HEK293T (cell line): ENCODE measurements around the gene CFD.
"Not testable (repeated sequence)": the region's sequence is repeated elsewhere in the genome, so short reads cannot be mapped to it uniquely, and the experiment has no call there.

Experiments
- CTCF ChIA-PET: fragments of 350-600 bp; formaldehyde crosslinking; extraction: SDS; loops from one replicate; lab custom pipeline; 2021; ENCODE audit warnings: antibody characterized with exemption, inconsistent platforms; lab: Yijun Ruan, JAX
- POLR2A ChIA-PET: fragments of 350-600 bp; formaldehyde crosslinking; extraction: SDS; loops from one replicate; lab custom pipeline; 2020; ENCODE audit warnings: antibody characterized with exemption, inconsistent platforms; lab: Yijun Ruan, JAX
- DNase-seq: peaks from one replicate; pipeline ENCODE4 v3.0.0; 2012; ENCODE audit warnings: mixed read lengths; ENCODE audit errors: extremely low spot score
- ARNT ChIP-seq: fragments of 450-650 bp; IDR thresholded peaks from 2 replicates; pipeline ENCODE4 v1.6.1; 2017; ENCODE audit warnings: mild to moderate bottlenecking
- BHLHE40 ChIP-seq: fragments of 450-650 bp; IDR thresholded peaks from 2 replicates; pipeline ENCODE4 v1.6.1; 2016; ENCODE audit warnings: mild to moderate bottlenecking, moderate library complexity, borderline replicate concordance
- CTBP1 ChIP-seq: fragments of 450-650 bp; IDR thresholded peaks from 2 replicates; pipeline ENCODE4 v1.6.1; 2016; ENCODE audit warnings: borderline replicate concordance
- ELF4 ChIP-seq: fragments of 450-650 bp; IDR thresholded peaks from 2 replicates; pipeline ENCODE4 v1.6.1; 2017; ENCODE audit warnings: antibody characterized with exemption
- FOXA1 ChIP-seq: fragments of 450-650 bp; IDR thresholded peaks from 2 replicates; pipeline ENCODE4 v1.6.1; 2016; ENCODE audit warnings: mild to moderate bottlenecking
- FOXK2 ChIP-seq: fragments of 450-650 bp; IDR thresholded peaks from 2 replicates; pipeline ENCODE4 v1.6.1; 2016; ENCODE audit warnings: mild to moderate bottlenecking
- FOXM1 ChIP-seq: fragments of 450-650 bp; IDR thresholded peaks from 2 replicates; pipeline ENCODE4 v1.6.1; 2017; ENCODE audit warnings: mild to moderate bottlenecking, borderline replicate concordance
- HDGF ChIP-seq: fragments of 450-650 bp; IDR thresholded peaks from 2 replicates; pipeline ENCODE4 v1.6.1; 2017; ENCODE audit warnings: antibody characterized with exemption, borderline replicate concordance
- L3MBTL2 ChIP-seq: fragments of 450-650 bp; conservative IDR thresholded peaks from 2 replicates; pipeline ENCODE4 v1.6.1; 2016; ENCODE audit warnings: mild to moderate bottlenecking
- LEF1 ChIP-seq: fragments of 450-650 bp; IDR thresholded peaks from 2 replicates; pipeline ENCODE4 v1.6.1; 2017; ENCODE audit warnings: mild to moderate bottlenecking, borderline replicate concordance
- NFRKB ChIP-seq: fragments of 450-650 bp; IDR thresholded peaks from 2 replicates; pipeline ENCODE4 v1.6.1; 2016; ENCODE audit warnings: mild to moderate bottlenecking, moderate library complexity
- SP1 ChIP-seq: fragments of 450-650 bp; IDR thresholded peaks from 2 replicates; pipeline ENCODE4 v1.6.1; 2017
- SUZ12 ChIP-seq: fragments of 450-650 bp; IDR thresholded peaks from 2 replicates; pipeline ENCODE4 v1.6.1; 2016; ENCODE audit warnings: mild to moderate bottlenecking
- TARDBP ChIP-seq: fragments of 450-650 bp; IDR thresholded peaks from 2 replicates; pipeline ENCODE4 v1.6.1; 2016
- ZNF384 ChIP-seq: fragments of 450-650 bp; IDR thresholded peaks from 2 replicates; pipeline ENCODE4 v1.6.1; 2016
- TF ChIP-seq, protein P1 (sequence below): fragments of 450-650 bp; IDR thresholded peaks from 2 replicates; pipeline ENCODE4 v1.6.1; 2016

CFD gene

DNA sequence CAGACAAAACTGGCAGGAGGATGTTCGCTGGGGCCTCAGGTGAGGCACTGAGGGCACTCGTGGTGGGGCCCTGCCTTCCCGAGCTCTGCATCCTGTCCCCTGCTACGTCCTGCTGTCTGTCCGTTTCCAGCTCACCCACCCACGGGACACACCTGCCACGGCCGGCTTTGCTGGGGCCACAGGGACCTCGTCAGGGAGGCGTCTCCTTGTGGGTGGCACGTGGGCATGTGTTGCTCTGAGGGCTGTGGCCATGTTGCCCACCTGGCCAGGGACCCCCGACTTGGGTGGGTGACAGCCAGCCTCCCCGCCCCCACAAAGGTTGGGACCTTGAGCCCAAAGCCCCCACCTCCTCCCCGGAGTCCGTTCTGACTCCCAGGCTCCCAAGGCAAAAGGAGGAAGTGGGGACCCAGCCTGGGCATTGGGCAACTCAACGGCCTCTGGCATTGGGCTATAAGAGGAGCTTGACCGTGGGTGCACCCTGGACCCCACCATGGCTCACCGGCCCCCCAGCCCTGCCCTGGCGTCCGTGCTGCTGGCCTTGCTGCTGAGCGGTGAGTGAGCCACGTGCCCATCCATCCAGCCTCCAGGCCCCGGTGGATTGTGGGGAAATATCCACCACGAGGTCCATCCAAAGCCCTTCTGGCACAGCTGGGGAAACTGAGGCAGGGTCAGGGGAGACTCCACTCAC is 18.8 kb upstream of the CFD start, which contains the start of gene PRTN3:
Gene PRTN3 (plus strand): TSS at position 481 of the 688 bp plus-strand sequence. CDS start 10 bp downstream, at position 491.
- CTCF ChIA-PET, result no interaction called here
- TF ChIP-seq FOXM1, result no peak
- no peak for TF ChIP-seq SUZ12
- POLR2A ChIA-PET, result no interaction called here
- no peak for DNase-seq

DNA sequence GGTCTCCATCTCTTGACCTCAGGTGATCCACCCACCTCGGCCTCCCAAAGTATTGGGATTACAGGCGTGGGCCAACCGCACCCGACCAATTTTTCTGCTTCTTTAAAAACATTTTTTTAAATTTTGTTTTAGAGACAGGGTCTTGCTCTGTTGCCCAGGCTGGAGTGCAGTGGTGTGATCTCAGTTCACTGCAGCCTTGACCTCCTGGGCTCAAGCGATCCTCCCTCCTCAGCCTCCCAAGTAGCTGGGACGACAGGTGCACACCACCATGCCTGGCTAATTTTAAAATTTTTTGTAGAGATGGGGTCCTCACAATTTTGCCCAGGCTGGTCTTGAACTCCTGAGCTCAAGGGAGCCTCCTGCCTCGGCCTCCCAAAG is 16.7 kb upstream of the CFD start:
- ChIA-PET POLR2A (interaction anchor here (0.7 kb wide), 1 partner anchor 54 kb away, joined by 3 read pairs; no protein-coding TSS in a partner anchor), CTCF (interaction anchor here (0.5 to 0.7 kb wide), 2 partner anchors 72 to 398 kb away, joined by 3 to 6 read pairs; no protein-coding TSS in a partner anchor)
- DNase-seq, result not testable (repeated sequence)

DNA sequence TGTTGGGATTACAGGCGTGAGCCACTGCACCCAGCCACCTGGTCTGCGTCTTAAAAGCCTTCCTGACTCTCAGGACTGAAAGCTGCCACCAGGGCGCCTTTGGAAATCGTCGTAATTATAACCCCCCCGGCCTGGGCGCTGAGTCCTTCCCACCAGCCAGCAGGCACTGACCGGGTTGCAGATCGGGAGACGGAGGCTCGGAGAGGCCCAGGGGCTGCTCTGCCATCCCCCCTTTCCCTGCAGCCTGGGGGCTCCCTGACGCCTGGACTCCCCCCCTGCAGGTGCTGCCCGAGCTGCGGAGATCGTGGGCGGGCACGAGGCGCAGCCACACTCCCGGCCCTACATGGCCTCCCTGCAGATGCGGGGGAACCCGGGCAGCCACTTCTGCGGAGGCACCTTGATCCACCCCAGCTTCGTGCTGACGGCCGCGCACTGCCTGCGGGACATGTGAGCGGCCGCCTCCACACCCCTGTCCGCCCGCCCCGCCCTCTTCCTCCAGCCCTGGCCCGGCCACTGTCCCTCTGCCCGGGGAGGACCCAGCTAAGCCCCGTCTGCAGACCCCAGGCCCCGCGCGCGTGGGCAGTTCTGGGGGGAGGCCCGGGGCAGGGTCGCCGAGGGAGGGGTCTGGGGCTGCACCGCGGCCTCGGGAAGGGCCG is 16.2 kb upstream of the CFD start:
- CTCF ChIA-PET, result interaction anchor here (0.5 kb wide), 1 partner anchor 72 kb away, joined by 3 read pairs; no protein-coding TSS in a partner anchor
- TF ChIP-seq L3MBTL2, result peak; percentile 84
- no peak for TF ChIP-seq BHLHE40
- DNase-seq, result no peak
- POLR2A ChIA-PET, result interaction anchor here (0.7 kb wide), 1 partner anchor 54 kb away, joined by 3 read pairs; no protein-coding TSS in a partner anchor

DNA sequence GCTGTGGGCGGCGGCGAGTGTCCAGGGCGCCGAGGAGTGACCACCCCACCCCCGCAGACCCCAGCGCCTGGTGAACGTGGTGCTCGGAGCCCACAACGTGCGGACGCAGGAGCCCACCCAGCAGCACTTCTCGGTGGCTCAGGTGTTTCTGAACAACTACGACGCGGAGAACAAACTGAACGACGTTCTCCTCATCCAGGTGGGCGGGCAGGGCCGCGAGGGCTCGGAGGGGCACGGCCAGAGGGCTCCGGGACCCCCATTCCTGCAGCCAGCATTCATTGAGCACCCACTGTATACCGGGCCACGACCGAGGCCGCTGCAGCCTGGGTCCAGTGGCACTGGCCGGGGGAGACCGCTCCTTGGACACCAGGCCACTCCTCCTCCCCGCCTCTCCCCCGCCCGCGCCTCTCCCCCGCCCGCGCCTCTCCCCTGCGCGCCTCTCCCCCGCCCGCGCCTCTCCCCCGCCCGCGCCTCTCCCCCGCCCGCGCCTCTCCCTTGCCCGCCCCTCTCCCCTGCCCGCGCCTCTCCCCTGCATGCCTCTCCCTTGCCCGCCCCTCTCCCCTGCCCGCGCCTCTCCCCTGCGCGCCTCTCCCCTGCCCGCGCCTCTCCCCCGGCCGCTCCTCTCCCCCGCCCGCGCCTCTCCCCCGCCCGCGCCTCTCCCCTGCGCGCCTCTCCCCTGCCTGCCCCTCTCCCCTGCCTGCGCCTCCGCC is 15.5 kb upstream of the CFD start:
- POLR2A ChIA-PET, result no interaction called here
- TF ChIP-seq SP1 (no peak), FOXK2 (no peak), FOXA1 (no peak), ZNF384 (no peak), TARDBP (no peak), FOXM1 (no peak), CTBP1 (no peak), HDGF (no peak), L3MBTL2 (no peak), NFRKB (no peak), SUZ12 (no peak), LEF1 (no peak), ARNT (no peak), ELF4 (no peak), BHLHE40 (no peak)
- TF ChIP-seq, protein P1, sequence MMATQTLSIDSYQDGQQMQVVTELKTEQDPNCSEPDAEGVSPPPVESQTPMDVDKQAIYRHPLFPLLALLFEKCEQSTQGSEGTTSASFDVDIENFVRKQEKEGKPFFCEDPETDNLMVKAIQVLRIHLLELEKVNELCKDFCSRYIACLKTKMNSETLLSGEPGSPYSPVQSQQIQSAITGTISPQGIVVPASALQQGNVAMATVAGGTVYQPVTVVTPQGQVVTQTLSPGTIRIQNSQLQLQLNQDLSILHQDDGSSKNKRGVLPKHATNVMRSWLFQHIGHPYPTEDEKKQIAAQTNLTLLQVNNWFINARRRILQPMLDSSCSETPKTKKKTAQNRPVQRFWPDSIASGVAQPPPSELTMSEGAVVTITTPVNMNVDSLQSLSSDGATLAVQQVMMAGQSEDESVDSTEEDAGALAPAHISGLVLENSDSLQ, result no peak
- no peak for DNase-seq
- CTCF ChIA-PET, result no interaction called here

DNA sequence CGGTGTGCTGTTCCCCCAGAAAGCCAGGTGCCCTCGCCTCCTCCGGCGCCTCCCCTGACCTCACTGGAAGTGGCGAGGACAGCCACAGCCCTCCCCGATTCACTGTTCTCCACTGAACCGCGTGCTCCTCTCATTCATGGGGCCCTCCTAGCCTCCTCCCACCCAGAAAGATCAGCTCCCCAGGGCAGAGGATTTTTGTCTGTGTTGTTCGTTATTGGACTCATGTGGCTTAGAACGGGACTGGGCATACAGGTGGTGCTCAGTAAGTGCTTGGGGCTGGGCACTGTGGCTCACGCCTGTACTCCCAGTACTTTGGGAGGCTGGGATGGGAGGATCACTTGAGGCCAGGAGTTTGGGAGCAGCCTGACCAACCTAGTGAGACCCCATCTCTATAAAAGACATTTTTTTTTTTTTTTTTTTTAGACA is 14.9 kb upstream of the CFD start:
- CTCF ChIA-PET, result no interaction called here
- POLR2A ChIA-PET, result no interaction called here

DNA sequence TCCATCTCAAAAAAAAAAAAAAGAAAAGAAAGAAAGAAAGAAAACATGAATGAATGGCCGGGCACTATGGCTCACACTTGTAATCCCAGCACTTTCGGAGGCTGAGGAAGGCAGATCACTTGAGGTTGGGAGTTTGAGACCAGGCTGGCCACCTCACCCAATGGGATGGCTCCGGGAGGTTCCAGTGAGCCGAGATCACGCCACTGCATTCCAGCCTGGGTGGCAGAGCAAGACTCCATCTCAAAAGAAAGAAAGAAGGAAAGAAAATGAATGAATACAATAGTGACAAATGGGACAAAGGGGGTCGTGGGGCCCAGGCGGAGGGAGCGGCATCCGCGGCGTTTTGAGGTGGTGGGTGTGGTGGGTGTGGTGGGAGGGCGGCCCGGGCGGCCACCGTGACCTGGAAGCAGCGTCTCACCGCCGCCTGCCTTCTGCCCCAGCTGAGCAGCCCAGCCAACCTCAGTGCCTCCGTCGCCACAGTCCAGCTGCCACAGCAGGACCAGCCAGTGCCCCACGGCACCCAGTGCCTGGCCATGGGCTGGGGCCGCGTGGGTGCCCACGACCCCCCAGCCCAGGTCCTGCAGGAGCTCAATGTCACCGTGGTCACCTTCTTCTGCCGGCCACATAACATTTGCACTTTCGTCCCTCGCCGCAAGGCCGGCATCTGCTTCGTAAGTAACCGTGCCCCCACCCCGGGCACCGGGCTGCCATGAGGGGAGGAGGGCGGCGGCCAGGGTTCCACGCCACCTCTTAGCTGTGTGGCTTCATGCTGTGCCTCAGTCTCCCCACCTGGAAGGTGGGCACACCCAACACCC is 13.6 kb upstream of the CFD start:
- DNase-seq, result no peak
- CTCF ChIA-PET, result no interaction called here
- TF ChIP-seq HDGF, result no peak
- TF ChIP-seq ELF4, result no peak
- TF ChIP-seq BHLHE40, result no peak
- TF ChIP-seq ZNF384, result no peak
- no peak for TF ChIP-seq FOXA1
- no peak for TF ChIP-seq L3MBTL2
- no peak for TF ChIP-seq SUZ12
- no peak for TF ChIP-seq NFRKB
- no peak for TF ChIP-seq ARNT
- no peak for TF ChIP-seq LEF1
- TF ChIP-seq, protein P1, result no peak
- TF ChIP-seq TARDBP, result no peak
- TF ChIP-seq CTBP1, result no peak
- no peak for TF ChIP-seq FOXM1
- TF ChIP-seq FOXK2, result no peak
- no peak for TF ChIP-seq SP1
- POLR2A ChIA-PET, result no interaction called here

More for the DNA sequence above, 14.9 kb upstream of the CFD start:
- TF ChIP-seq ZNF384, result peak; percentile 59
- TF ChIP-seq FOXM1, result no peak
- DNase-seq, result no peak
